Stimulated activated CD8-positive, alpha-beta memory T cell treated with anti-CD3 and anti-CD28 coated beads, Interleukin-4, amount 100 ng/mL, for 24 hours (primary cell): Measurements from ENCODE around the gene MACROD1.

ENCODE experiments used
- DNase-seq: peaks from one replicate; pipeline ENCODE4 v3.0.0-alpha.2; 2020; ENCODE audit warnings: low read depth

The MACROD1 gene

DNA sequence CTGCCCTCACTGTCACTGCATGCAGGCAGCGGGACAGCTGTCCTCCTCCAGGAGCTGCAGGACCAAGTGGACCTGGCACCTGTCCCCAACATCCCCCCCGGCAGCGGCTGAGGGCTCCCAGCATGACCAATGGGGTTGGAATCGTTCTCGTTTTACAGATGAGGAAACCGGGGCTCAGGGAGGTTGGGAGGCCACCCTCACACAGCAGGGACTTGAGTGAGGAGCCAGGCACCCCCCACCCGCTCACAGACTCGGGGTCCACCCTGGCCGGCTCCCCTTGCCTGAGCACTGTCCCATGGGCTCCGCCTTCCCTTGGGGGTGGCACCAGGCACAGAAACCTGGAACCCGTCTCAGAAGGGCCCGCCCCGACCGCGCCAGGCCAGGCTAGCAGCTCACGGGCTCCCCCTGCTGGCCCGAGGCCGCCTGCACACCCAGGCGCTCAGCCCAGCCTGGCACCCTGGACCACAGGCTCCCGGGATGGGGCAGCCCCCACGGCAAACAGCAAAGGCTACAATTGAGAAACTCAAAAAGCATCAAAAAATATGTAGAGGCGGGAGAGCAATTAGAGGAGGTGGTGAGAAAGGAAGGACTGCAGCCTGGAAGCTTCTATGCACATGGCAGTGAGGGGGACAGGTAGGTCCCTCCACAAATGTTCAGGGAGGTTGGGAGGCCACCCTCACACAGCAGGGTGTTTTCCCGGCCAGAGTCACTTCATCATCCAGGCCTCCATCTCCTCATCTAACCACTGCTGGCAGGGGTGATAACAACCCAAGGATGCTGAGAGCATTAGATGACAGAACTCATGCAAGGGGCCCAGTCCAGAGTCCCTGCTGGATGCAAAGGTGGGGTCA lies 12.8 kb downstream of the MACROD1 start:
- DNase-seq, result peak; percentile 62

DNA sequence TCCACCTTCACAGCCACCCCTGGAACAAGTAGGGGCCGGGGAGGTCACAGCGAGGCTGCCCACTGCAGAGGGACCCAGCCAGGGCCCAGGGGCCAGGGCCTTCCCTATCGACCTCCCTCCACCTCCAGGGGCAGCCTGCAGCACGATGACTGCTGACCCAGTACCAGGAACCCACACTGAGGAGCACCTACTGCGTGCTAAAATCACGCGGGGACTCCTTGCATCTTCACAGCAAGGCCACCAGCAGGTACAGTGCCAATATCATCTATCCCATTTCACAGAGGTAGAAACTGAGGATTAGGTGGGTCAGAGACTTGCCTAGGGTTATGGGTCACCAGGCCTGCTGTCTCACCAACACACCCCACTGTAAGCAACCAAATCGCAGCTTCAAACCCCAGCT lies 14.6 kb downstream of the MACROD1 start:
- no peak for DNase-seq

DNA sequence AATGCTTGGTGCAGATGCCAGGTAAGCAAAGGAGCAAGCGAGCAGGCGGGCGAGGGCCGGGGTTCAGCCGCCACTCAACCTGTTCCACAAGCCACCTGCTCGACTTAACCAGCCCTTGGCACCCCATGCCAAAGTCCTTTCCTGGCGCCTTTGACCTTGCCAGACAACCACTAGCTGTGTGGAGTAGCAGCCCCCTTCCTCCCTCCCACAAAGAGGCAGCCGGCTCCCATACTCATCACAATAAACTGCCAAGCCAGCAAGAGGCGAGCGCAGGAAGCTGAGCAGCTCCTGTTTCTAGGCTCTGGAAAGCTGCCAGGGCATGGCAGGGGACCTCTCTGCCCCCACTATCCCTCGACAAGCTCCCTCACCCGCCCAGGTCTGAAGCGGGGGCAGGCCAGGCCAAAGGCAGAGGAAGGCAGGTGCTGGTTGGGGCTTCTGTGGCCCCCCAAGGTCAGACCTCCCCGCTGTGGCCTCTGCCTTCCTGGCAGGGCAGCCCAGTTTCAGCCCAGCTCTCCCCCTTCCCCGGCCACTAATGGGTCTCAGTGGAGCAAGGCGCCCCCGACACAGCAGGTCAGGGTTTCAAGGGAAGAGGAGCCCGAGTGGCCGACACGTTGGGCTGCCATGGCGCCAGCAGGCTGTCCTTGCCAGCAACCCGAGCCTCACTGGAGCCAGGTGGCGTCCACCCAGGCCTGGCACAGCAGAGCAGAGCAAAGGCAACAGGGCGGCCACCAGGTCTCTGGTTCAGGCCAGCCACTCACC lies 15.3 kb downstream of the MACROD1 start:
- DNase-seq, result no peak

DNA sequence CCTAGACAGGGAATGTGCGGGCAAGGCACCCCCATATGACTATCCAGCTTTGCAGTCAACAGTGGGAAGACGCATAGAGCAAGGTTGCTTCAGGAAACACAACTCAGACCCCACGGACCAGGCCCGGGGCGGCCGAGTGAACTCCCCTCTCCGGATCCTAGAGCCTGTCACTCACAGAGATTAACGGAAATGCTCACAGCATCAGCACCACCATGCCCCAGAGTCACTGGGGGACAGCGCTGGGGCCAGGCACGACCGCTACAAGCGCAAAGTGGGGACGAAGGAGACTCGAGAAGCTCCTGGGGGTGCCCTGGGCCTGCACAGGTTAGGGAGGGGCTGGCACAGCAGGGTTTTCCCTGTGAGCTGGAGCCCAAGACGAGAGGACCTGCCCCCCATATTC lies 15.9 kb downstream of the MACROD1 start:
- DNase-seq, result no peak

DNA sequence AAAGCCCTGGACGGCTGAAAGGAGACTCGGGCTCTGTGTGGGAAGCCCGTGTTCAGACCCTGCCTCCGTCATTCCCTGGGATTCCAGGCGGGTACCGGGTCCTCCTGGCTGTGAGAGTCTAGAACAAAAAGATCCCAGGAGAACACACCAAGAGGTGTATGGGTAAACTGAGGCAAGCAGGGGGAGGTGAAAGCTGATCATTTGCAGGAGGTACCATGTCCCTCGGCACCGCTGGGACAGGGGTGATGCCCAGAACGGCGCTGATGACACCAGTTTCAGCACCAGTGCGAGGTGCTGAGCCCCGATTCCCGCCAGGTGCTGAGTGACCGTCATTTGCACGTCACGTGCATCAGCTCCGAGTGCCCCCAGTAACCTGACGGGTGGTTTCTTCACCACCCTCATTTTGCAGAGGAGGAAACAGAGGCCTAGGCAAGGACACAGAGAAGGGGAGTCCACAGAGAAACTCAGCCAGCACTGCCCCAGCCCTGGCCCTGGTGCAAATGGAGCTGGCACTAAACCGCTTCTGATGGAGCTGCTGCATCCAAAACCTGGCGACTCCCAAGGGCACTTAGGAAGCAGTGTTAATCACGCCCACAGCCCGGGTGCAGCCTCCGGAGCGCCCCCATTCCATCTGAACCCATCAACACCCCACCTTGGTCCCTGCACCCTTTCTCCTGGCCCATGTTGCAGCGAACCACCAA lies 16.8 kb downstream of the MACROD1 start:
- DNase-seq, result no peak

DNA sequence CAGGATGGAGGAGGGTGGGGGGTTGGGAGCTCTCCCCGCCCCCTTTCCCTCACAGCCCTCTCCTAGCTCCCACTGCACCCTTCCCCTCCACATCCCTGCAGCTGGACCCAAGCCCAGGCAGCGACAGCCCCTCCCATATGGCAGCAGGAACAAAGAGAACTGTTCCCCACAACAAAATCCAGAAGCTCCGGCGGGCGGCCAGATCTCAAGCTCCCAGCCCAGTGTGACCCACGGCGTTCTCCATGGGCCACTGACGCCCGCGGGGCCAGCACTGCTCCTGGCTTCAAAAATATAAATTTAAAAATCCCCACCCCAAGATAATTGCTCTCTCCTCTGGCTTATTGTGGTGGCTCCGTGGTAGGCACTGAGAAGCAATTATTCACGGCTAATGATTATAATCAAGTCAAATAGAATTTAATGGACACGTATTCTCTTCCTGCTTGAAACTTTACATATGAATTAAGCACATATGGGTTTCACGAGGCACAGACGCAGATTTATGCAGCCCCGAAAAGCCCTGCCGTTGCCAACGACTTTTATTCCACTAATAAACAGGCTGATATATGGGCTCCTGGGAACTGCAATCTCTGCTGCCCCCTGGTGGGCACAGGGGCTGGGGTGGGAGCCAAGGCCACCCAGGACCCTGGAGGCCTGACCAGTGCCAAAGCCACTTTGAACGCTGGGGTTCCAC lies 17.5 kb downstream of the MACROD1 start:
- peak; percentile 66 for DNase-seq

DNA sequence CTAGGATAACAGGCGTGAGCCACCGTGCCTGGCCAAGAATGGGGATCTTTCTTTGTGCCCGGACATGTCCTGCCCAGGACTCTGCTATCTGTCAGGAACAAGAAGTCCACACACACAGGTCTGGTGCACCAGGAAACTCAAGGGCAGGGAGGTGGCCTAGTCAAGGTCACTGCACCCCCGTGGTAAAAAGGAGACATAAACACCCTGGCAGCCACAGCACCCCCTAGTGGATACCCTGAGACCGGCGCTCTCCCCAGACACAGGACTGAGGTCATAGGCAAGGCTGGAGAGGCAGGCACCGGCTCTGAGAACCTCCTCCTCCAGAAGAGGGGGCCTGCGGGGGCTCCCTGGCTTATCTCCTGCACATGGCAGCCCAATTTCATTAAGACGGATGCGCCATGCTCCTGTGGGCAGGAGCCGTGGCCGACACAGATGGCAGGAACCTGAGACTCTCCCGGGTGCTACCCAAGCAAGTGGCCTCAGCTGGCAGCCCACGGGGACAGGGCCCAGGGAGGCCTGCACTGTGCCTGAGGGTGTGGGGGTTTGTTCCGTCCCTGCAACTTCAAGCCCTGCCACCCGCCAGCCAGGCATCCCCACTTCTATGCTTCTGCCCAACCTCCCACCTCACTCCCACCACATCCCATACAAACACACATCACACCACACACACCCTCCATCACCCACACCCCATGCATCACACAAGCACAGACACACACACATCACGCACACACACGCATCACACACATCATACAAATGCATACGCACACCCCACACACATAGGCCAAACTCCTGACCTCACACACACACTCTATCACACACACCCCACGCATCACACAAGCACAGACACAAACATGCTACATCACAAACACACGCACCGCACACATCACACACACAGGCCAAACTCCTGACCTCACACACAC lies 19.6 kb downstream of the MACROD1 start:
- DNase-seq, result peak; percentile 42

DNA sequence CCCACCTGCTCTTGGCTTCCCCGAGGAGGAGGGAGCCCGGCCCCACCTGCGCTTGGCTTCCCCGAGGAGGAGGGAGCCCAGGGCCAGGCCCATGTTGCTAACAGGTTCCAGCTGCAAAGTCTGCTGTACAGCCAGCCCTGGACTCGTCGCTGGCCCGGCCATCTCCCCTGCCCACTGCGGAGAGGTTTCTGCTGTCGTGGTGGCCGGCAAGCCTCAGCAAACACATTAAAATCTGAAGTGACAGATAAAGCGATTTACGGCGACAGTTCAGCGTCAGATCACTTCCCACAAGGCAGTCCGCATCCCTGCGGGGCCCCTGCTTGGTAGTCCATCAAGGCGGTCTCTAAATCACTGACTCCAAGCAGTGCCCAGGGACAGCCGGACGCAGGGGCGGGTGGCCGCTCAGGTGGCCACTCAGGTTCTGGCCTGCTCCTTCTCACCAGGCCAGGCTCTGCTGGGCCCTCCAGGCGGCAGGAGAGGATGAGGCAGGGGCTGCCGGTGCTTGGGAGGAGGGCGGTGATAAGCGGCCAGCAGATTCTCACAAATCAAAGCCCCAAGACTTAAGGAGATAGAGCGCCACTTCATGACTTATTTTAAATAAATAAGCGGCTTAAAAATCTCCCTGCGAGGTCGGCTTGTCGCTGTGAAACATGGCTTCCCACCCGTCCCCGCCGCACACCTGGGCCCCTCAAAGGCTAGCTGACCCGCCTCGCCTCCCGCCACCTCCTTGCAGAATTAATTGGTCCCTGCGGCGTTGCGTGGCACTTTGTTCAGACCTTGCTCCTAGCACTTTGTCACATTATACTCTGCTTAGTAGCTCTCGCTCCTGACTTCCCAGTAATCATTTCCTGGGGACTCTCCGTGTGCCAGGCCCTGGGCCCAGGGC lies 21.1 kb downstream of the MACROD1 start:
- no peak for DNase-seq

DNA sequence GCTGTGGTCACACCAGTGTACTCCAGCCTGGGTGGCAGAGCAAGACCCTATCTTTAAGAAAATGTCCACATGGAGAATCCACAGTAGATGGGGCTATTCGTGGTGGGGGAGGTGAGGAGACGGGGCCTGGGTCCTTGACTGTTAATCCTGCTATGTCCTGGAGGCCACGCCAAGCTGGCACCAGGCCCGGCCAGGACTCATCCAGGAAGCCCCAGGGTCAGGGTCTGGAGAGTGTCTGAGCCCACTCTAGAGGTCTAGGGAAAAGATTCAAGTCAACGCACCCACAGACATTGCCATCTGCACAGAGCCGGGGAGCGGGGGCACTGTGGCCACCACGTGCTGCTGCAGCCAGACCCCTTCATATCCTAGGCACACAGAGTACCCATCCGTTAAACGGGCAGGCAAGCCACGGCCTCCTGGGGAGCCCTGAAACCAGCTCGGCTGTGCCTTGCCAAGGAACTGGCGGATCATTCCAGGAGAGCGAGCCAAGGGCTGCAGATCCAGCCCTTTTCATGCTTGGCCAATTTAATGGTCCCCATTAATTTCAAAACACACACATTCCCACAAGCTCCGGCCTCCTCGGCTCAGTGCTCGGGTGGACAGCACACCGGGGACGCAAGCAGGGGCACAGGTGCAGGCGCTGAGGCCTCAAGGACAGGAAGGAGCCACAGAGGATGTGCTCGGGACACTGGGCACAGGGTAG lies 24.7 kb downstream of the MACROD1 start:
- DNase-seq, result no peak

DNA sequence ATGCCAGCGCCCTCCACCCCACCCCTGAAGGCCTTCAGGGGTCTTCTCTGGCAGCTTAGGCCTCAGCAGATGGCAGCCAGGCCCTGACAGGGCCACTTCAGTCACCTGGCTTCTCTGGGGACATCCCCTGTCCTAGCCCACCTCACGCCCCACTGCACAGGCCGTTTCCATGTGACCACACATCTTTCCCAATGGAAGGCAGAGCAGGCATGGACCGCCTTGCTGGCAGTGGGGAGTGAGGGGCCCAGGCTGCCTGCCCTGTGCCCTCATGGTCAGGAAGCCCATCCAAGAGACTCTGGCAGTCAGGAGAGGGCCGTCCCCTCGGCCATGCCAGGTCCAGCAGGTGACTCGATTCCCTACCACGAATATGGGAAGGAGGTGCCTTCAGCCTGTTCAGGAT lies 25.8 kb downstream of the MACROD1 start:
- no peak for DNase-seq

DNA sequence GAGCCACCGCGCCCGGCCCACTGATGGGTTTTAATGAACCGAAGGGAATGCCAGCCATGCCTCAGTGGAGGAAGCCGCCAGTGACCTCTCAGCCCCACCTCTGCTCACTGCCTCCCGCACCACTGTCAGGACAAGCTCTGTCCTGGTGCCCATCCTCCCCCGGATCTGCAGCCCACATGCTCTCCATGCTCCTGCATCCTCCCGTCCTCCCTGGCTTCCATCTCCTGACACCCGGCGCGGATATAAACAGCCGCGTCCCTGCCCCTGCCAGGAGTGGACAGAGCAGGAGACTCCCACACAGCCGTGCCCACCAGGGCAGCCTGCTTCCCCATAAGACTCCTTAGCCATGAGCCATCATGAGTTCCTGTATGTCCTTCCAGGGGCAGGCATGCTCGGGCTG lies 26.9 kb downstream of the MACROD1 start:
- no peak for DNase-seq

DNA sequence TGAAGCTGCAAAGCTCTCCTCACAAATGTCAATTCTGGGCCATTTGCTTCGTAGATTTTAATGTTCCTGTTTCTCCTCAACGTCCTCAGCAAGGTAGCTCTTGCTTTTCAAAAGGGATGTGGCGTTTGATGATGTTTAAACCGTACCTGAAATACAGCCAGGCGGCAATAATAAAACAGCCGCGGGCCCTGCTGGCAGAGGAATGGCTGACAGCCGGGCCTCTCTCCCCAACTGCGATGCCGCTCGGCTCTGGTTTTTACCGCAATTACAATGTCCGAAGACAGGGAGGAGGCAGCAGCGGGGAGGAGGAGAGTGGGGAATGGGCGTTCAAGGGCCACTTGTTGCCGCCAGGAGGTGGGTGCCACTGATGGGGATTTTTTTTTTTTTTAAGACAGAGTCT lies 27.5 kb downstream of the MACROD1 start:
- DNase-seq, result no peak

DNA sequence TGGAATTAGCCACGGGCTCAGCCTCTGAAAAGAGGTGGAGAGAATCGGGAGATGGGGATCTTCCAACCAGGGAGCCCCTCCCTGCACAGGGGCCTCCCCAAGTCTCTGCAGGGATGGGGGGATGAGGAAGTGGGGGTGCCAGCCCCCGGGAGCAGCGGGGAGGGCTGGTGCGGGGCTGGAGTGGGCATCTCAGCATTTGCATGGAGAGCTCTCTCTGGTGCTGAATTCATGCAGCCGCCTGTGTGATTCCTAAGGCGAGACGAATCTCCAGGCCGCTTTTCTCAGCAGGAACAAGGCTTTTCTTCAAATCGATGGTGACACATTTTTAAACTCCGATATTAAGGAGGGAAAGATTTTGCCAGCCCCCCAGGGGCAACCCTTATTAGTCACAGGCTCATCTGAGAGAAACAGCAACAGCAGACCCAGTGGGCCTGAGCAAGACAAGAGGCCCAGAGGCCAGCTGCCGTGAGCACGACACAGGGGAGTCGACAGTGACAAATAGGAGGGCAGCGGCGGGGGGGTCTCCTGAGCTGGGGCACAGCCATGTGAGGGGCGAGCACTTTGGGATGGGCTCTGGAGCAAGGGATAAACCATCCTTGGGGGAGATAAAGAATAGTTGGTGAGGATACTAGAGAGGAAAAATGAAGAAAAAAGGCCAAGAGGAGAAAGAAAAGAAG lies 29.0 kb downstream of the MACROD1 start:
- no peak for DNase-seq

DNA sequence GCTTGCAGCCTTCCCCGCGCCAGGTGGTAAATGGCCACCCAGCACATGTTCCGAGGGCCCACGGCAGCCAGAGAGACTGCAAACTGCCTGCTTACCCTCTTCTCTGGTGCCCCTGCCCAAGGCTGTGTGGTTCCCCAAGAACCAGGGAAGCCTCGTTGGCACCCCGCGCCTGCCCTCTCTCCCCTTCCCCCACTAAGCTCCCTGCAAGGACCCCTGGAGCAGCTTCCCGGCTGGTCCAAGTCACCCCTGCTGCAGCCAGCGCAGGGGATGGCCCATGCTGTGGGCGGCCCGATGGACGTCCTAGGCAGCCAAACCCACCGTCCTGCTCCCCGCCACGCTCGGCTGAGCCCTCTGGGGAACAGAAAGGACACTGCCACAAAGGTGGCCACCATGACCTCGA lies 30.2 kb downstream of the MACROD1 start:
- DNase-seq, result no peak

DNA sequence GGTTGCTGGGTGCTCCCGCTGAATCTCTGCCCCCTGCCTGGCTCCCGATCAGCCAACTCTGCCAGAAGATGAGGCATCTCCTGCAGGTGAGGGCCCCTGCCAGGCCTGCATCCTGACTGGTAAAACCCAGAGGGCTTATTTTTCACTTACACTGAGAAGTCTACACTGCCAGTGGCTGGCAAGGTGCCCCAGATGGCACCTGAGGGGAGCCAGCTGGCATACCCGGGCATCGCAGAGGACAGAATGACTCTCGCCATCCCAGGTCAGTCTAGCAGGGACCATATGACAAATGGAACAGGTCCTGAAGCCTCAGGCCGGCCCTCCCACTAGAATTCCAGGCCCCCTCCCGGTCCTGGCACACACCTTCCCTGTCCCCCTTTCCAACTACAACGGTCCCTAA lies 30.9 kb downstream of the MACROD1 start:
- no peak for DNase-seq

DNA sequence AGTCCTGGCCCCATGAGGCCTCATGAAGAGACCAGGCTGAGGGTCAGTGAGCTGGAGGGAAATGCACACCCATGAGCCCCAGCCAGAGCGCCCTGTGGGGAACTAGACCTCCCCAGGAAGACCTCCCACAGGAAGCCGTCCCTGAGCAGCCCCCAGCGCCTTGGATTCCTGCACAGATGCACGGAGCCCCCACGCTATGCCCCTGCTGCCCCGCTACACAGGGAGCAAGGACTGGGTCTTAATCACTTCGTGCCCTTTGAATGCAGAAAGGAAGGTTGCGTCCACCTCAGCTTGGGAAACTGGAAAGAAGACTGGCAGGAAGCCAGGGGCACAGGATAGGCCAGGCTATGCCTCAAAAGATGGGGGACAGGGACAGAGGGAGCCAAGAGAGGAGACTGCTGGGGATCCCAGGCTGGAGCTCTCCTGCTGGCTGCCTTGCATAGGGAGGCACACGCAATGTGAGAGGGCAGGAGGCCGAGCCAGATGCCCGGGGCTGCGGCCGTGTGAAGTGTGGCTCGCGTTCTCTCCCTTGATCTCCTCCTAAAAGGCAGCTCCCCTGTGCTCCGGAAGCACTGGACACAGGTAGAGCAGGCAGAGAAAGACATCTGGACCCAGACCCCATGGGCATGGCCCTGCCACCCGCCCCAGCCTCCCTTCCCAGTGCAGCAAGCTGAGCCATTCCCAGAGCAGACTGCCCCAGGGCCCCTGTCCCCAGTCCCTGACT lies 32.8 kb downstream of the MACROD1 start:
- no peak for DNase-seq

DNA sequence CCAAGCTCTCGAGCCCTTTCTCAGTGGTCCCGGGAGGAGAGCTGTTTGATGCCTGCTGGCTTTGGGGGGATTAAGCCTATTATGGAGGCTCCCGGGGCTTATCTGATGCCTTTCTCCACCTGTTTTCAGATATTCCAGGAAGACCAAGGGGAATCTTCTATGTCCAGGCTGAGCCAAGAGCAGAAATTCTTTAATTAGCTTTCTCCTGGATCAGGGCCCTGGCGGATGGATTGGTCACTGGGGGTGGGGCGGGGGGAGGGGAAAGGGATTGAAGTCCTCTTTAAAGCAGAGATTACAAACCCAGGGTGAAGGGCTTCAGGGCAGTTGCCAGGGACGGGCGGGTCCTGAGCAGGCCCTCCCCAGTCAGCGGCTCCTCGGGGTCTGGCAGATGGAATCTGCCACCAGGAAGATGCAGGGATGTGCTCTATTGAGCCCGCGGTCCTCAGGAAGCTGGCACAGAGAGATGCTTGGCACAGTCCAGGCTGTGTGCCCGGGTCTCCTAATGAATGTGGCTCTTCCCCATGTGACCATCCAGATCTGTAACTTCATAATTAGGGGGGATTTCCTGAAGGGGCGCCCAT lies 33.6 kb downstream of the MACROD1 start:
- no peak for DNase-seq

DNA sequence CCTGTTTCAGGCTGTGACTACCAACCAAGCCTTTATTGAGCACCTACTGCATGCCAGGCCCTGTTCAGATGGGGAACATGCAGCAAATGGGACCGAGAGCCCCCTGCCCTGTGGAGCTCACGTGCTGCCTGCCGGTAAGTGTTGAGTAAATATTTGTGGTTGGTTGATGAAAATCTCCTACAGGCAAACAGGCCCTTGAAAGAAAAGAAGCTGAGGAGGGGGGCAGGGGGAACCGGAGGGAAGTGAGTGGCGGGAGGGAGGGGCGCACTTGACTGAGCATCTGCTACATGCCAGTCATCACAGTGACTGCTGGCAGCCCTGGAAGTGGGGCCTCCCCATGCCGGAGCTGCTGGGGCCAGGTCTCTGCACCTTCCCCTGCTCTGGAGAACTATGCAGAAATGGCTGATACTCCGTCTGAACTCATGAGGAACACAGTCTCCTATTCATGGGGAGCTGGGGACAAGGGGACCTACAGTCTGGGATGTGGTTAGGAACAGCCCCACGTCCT lies 34.2 kb downstream of the MACROD1 start:
- DNase-seq, result no peak
